AG04450 (cell line): Measurements from ENCODE around the gene RFT1. TPM values are rescaled to one million over a fixed set of nuclear protein-coding genes. Genes with fewer than 3 reads are reported as not detected.

Experiments
- CTCF ChIA-PET: fragments of 300-600, 350-600 bp; formaldehyde crosslinking; extraction: SDS; loops from one replicate; lab custom pipeline; 2022; ENCODE audit warnings: antibody characterized with exemption, inconsistent platforms; lab: Charles Lee
- POLR2A ChIA-PET: fragments of 350-600 bp; formaldehyde crosslinking; extraction: SDS; loops from one replicate; lab custom pipeline; 2021; ENCODE audit warnings: antibody characterized with exemption, inconsistent platforms; lab: Yijun Ruan, JAX
- DNase-seq: peaks from one replicate; pipeline ENCODE4 v3.0.0-alpha.2; 2011; ENCODE audit warnings: low read depth, low spot score
- H3K27ac ChIP-seq: one replicate; pipeline ENCODE4 v1.5.1; 2012; ENCODE audit warnings: low read depth, low read length, control low read depth
- H3K27me3 ChIP-seq: one replicate; pipeline ENCODE4 v1.6.0; 2012; ENCODE audit warnings: low read length; ENCODE audit not compliant: control insufficient read depth, insufficient read depth
- H3K4me3 ChIP-seq: 2 replicates; pipeline ENCODE4 v1.5.1; 2011; ENCODE audit warnings: mild to moderate bottlenecking, low read depth, low read length, control low read depth
- H3K9me3 ChIP-seq: 2 replicates; pipeline ENCODE4 v1.5.1; 2012; ENCODE audit warnings: low read length; ENCODE audit not compliant: control insufficient read depth, insufficient read depth
- polyA plus RNA-seq: library from polyadenylated mRNA; depleted of rRNA; stranded (reverse); fragments of >200 nt; gene quantifications from 2 replicates; pipeline ENCODE4 v1.2.3, GENCODE V29; 2011
- TF ChIP-seq, protein P1 (sequence below): IDR thresholded peaks from 2 replicates; pipeline ENCODE4 v1.5.1; 2011; ENCODE audit warnings: low read depth, low read length, control low read depth, inconsistent platforms

The RFT1 gene
- polyA plus RNA-seq, 1 experiment: 26.4 TPM

DNA sequence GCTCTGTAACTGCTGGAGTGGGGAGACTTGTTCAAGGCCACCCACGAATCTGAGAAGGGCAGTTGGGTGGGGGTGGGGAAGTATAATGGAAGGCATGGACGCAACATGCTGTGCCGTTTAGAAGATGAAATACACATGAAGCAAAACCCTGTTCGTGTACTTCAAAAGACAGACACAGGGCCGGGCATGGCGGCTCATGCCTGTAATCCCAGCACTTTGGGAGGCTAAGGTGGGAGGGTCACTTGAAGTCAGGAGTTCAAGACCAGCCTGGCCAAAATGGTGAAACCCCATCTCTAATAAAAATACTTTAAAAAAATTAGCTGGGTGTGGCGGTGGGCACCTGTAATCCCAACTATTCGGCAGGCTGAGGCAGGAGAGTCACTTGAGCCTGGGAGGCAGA lies 47.5 kb downstream of the RFT1 start:
- H3K27ac ChIP-seq: no peak overlapping the region
- CTCF ChIA-PET: interaction anchor here (0.6 to 1.4 kb wide), 4 partner anchors 8 to 109 kb away, joined by 3 to 5 read pairs (median 4); partner anchors contain the start of gene SFMBT1

DNA sequence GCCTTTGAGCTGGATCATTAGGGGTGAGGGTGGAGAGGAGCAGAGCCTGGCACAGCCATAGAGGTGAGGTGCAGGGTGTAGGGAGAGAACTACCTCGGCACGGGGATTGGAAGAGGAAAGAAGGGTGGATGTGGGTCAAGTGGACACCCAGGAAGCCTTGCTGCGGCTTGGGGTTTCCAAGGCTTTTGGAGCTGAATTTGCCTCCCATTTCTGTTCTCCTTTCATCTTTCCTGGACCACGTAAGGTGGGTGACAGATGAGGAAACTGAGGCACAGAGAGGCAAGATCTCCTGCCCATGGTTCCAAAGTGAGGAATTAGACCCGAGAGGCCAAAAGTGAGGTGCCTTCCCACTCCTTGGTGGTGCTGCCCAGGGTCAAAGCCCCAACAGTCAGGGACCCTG lies 48.9 kb downstream of the RFT1 start:
- TF ChIP-seq, protein P1, sequence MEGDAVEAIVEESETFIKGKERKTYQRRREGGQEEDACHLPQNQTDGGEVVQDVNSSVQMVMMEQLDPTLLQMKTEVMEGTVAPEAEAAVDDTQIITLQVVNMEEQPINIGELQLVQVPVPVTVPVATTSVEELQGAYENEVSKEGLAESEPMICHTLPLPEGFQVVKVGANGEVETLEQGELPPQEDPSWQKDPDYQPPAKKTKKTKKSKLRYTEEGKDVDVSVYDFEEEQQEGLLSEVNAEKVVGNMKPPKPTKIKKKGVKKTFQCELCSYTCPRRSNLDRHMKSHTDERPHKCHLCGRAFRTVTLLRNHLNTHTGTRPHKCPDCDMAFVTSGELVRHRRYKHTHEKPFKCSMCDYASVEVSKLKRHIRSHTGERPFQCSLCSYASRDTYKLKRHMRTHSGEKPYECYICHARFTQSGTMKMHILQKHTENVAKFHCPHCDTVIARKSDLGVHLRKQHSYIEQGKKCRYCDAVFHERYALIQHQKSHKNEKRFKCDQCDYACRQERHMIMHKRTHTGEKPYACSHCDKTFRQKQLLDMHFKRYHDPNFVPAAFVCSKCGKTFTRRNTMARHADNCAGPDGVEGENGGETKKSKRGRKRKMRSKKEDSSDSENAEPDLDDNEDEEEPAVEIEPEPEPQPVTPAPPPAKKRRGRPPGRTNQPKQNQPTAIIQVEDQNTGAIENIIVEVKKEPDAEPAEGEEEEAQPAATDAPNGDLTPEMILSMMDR: no peak
- H3K27me3 ChIP-seq: no peaks in the 10 kb centered on the region
- no peak overlapping the region for H3K4me3 ChIP-seq
- no peak overlapping the region for H3K27ac ChIP-seq
- ChIA-PET CTCF (interaction anchor here (1.4 to 2.0 kb wide), 2 partner anchors 8 to 9 kb away, joined by 3 to 7 read pairs; no protein-coding TSS in a partner anchor), POLR2A (no interaction called here)
- DNase-seq: no peak
- no peaks in the 10 kb centered on the region; the same call in 1 of the 2 replicates for H3K9me3 ChIP-seq

More for the DNA sequence above, 47.5 kb downstream of the RFT1 start:
- no peak for DNase-seq
- Histone ChIP-seq H3K27me3 (no peaks in the 10 kb centered on the region), H3K9me3 (no peaks in the 10 kb centered on the region; the same call in 1 of the 2 replicates), H3K4me3 (no peak overlapping the region)
- POLR2A ChIA-PET: no interaction called here
- TF ChIP-seq, protein P1: no peak

DNA sequence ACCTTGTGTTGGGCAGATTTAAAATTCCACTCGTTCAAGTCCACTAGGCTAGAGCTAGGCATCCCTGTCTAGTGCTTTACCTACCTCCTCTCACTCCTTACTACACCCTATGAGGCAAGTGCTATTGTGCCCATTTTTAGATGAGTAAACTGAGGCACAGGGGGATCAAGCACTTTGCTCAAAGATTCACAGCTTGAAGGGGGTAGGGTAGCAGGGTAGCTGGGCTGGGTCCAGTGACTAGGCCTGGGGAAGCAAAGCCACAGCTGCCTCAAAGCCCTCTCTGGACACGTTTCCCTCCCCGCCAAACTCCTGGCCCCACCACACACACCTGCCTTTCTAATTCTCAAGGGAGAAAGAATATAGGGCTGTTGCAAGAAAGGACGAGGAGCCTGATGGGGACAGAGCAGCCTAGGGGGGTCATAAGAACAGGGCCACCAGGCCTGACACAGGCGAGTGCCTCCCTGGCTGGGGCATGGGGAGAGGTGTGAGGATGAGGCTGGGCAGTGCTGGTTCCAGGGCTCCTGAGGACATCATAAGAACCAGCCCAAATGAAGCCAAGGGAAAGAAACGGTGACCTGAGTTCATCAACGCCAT lies 49.5 kb downstream of the RFT1 start:
- Histone ChIP-seq H3K27me3 (no peaks in the 10 kb centered on the region), H3K27ac (no peak overlapping the region), H3K4me3 (no peak overlapping the region), H3K9me3 (no peaks in the 10 kb centered on the region; the same call in 1 of the 2 replicates)
- DNase-seq: no peak
- TF ChIP-seq, protein P1: no peak
- ChIA-PET POLR2A (no interaction called here), CTCF (interaction anchor here (2.0 kb wide), 1 partner anchor 8 kb away, joined by 7 read pairs; no protein-coding TSS in a partner anchor)

DNA sequence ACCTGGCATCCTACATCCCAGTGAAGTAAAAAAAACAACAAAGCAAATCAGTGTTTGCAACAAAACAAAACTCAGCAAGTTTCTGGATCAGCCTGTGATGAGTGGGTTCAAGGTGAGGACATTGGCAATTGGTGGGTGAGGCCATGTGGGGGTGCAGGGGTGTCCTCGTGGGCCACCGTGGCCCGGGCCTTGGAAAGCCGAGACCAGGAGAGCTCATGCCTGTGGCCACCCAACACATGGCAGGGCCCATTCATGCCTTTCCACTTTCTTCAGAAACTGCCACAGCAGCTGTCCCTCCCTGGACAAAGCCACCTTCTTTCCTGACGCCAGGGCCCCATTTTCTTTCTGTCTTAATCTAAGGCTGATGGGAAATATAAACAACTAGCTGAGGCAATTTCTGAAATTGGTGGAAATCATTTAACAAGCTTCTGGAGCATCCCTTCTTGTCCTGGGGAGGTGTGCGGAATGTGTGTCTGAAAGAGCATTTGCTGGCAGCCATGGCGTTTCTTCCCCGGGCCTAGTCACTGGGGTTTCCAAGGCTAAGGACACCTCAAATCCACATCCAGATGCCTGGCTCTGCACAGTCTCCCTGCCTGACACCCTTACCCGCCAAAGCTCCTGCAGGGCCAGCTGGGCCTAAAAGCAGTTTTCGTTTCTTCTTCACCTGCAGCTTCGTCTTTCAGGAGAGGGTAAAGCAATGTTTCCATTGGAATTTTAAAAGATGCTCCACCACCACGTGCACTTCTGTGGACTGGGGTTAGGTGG lies 50.3 kb downstream of the RFT1 start:
- POLR2A ChIA-PET: no interaction called here
- CTCF ChIA-PET: interaction anchor here (1.1 to 2.0 kb wide), 2 partner anchors 8 to 30 kb away, joined by 4 to 7 read pairs; no protein-coding TSS in a partner anchor
- Histone ChIP-seq H3K27me3 (no peaks in the 10 kb centered on the region), H3K4me3 (no peak overlapping the region), H3K9me3 (no peaks in the 10 kb centered on the region; the same call in 1 of the 2 replicates), H3K27ac (no peak overlapping the region)
- TF ChIP-seq, protein P1: no peak
- DNase-seq: no peak
